Natural killer cell (primary cell): ENCODE measurements around the gene CTRB2. TPM values are rescaled to one million over a fixed set of nuclear protein-coding genes. Genes with fewer than 3 reads are reported as not detected.

ENCODE experiments used
- ATAC-seq, 3 donors: fragments of 150-1000 bp in 2 of 3; fragments of 200-7000 bp in 1 of 3; cut with Tn5 transposase; 1 replicate in 1 of 3; 2 replicates in 2 of 3; pipeline ENCODE4 v1.10.0; 2021; ENCODE audit warnings: mild to moderate bottlenecking in 2 of 3, moderate library complexity in 2 of 3
- DNase-seq, 2 donors: peaks; one replicate each; pipeline versions ENCODE4 v3.0.0 to v3.0.0-alpha.2; 2013 to 2021; ENCODE audit warnings: mixed read lengths in 1 of 2
- H3K27ac ChIP-seq: one replicate; pipeline ENCODE4 v1.5.1; 2013; ENCODE audit warnings: mild to moderate bottlenecking, low read length
- H3K27me3 ChIP-seq: one replicate; pipeline ENCODE4 v1.6.1; 2013; ENCODE audit warnings: low read length; ENCODE audit not compliant: control insufficient read depth, insufficient read depth
- H3K36me3 ChIP-seq: one replicate; pipeline ENCODE4 v1.6.1; 2013; ENCODE audit warnings: low read length; ENCODE audit not compliant: control insufficient read depth, insufficient read depth
- H3K4me1 ChIP-seq: one replicate; pipeline ENCODE4 v1.6.1; 2013; ENCODE audit warnings: low read length; ENCODE audit not compliant: control insufficient read depth, insufficient read depth
- H3K4me3 ChIP-seq: one replicate; pipeline ENCODE4 v1.5.1; 2013; ENCODE audit warnings: low read length
- H3K9me3 ChIP-seq: one replicate; pipeline ENCODE4 v1.6.1; 2013; ENCODE audit warnings: low read length; ENCODE audit not compliant: control insufficient read depth, insufficient read depth
- H3K27ac Mint-ChIP-seq, 2 donors: one replicate each; pipeline ENCODE4 v1.8.0; 2022; ENCODE audit warnings: mild to moderate bottlenecking in 2 of 2, mixed read lengths in 2 of 2, moderate library complexity in 1 of 2
- H3K27me3 Mint-ChIP-seq, 2 donors: one replicate each; pipeline ENCODE4 v1.8.0; 2022; ENCODE audit warnings: low read depth in 2 of 2, mixed read lengths in 2 of 2
- H3K36me3 Mint-ChIP-seq: one replicate; pipeline ENCODE4 v1.8.0; 2022; ENCODE audit warnings: mixed read lengths
- H3K4me1 Mint-ChIP-seq, 2 donors: one replicate each; pipeline ENCODE4 v1.8.0; 2022; ENCODE audit warnings: mixed read lengths in 2 of 2
- H3K4me3 Mint-ChIP-seq: one replicate; pipeline ENCODE4 v1.8.0; 2022; ENCODE audit warnings: mild to moderate bottlenecking, moderate library complexity, mixed read lengths
- H3K9me3 Mint-ChIP-seq, 2 donors: one replicate each; pipeline ENCODE4 v1.8.0; 2022; ENCODE audit warnings: mixed read lengths in 2 of 2
- CTCF ChIP-seq: fragments of 200-600 bp; IDR thresholded peaks from one replicate; pipeline ENCODE4 v1.8.0; 2022; ENCODE audit warnings: antibody characterized with exemption
- WGBS: methylation state at CpG from one replicate; pipeline ENCODE4 v1.1.7; 2013; ENCODE audit warnings: missing lambda C conversion rate; ENCODE audit not compliant: insufficient coverage; 5-methylcytosine and 5-hydroxymethylcytosine counted together
- intact Hi-C: fragments of 100-400 bp; cut with micrococcal nuclease; formaldehyde crosslinking; loops from one replicate; pipeline ENCODE4 v1.14.2; 2022
- total RNA-seq, 4 donors: library from RNA; stranded (reverse); fragments of 120-200 nt in 1 of 4; gene quantifications; one replicate each; pipeline versions ENCODE4 v1.2.3 to v1.2.4, GENCODE V29; 2013 to 2022

The CTRB2 gene
- total RNA-seq, 3 donors from 2014 or later (not counting 1 experiment from before 2014, with no cell fraction given) = not detected

GRCh38 chr16:75239542-75240122 lies 32.7 kb upstream of the CTRB2 start:
- no peak overlapping the region for H3K27ac Mint-ChIP-seq
- 90% methylated on average over 19 of the region's 19 CpGs for WGBS
- DNase-seq (no peak), ATAC-seq (no peak)
- H3K27me3 ChIP-seq = peaks cover 4% of the 10 kb centered on the region
- no peaks in the 10 kb centered on the region for H3K36me3 ChIP-seq
- H3K27ac ChIP-seq = no peak overlapping the region
- H3K36me3 Mint-ChIP-seq = no peaks in the 10 kb centered on the region
- H3K27me3 Mint-ChIP-seq = peaks cover 13 to 19% of the 10 kb centered on the region in 2 donors
- no peaks in the 10 kb centered on the region for H3K9me3 Mint-ChIP-seq
- peaks cover 9% of the 10 kb centered on the region for H3K4me1 ChIP-seq
- TF ChIP-seq CTCF = no peak
- no peak overlapping the region for H3K4me3 Mint-ChIP-seq
- H3K9me3 ChIP-seq = no peaks in the 10 kb centered on the region
- H3K4me3 ChIP-seq = no peak overlapping the region
- intact Hi-C loops = no loop called here
- H3K4me1 Mint-ChIP-seq = peaks cover 0 to 15% of the 10 kb centered on the region in 2 donors

DNA sequence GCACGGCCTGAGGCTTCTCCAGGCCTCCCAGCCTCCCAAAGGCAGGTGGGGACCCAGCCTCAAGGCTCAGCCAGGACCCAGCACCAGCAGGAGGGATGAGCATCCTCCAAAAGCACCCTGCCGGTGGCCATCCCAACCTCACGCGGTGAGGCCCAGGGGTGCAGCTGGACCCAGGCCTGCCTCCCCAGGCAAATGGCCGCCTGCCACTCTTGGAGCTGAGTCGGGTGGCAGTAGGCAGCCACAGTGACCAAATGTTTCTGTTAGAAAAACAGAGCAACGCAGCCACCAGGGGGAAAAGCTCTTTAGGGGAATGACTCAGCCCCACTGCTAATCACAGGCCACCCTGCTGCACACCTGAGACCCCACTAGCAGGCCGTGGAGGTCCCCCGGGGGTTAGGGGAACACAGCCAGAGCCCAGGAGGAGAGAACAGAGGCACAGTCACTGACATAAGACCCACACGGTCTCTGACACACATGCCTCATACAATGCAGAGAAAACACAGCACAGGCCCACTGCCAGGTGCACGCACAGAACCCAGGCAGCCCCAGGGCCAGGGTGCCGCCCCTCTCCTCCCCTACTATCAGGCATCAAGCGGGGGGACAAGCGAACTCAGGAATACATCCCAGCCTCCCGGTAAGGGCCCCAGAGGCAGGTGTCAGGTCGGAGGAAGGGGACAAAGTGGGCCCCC lies 32.0 kb upstream of the CTRB2 start:
- intact Hi-C loops = no loop called here
- Histone ChIP-seq H3K27me3 (peaks cover 8% of the 10 kb centered on the region), H3K4me1 (peaks cover 11% of the 10 kb centered on the region), H3K9me3 (no peaks in the 10 kb centered on the region), H3K27ac (no peak overlapping the region), H3K36me3 (no peaks in the 10 kb centered on the region), H3K4me3 (no peak overlapping the region)
- peaks cover 0 to 14% of the 10 kb centered on the region in 2 donors for H3K4me1 Mint-ChIP-seq
- no peak overlapping the region for H3K27ac Mint-ChIP-seq
- ATAC-seq (no peak), DNase-seq (no peak)
- H3K4me3 Mint-ChIP-seq = no peak overlapping the region
- no peaks in the 10 kb centered on the region for H3K9me3 Mint-ChIP-seq
- no peak for TF ChIP-seq CTCF
- H3K36me3 Mint-ChIP-seq = no peaks in the 10 kb centered on the region
- 84% methylated on average over 16 of the region's 16 CpGs for WGBS
- peaks cover 9 to 19% of the 10 kb centered on the region in 2 donors for H3K27me3 Mint-ChIP-seq

GRCh38 chr16:75238132-75238852 lies 31.3 kb upstream of the CTRB2 start:
- Mint-ChIP-seq H3K4me3 (no peak overlapping the region), H3K27ac (no peak overlapping the region), H3K36me3 (no peaks in the 10 kb centered on the region), H3K27me3 (peaks cover 9 to 21% of the 10 kb centered on the region in 2 donors), H3K9me3 (no peaks in the 10 kb centered on the region), H3K4me1 (peaks cover 0 to 18% of the 10 kb centered on the region in 2 donors)
- DNase-seq (no peak), ATAC-seq (no peak)
- peaks cover 8% of the 10 kb centered on the region for H3K27me3 ChIP-seq
- intact Hi-C loops = no loop called here
- TF ChIP-seq CTCF = no peak
- no peak overlapping the region for H3K27ac ChIP-seq
- 80% methylated on average over 25 of the region's 25 CpGs for WGBS
- H3K9me3 ChIP-seq = no peaks in the 10 kb centered on the region
- H3K4me1 ChIP-seq = peaks cover 15% of the 10 kb centered on the region
- no peaks in the 10 kb centered on the region for H3K36me3 ChIP-seq
- no peak overlapping the region for H3K4me3 ChIP-seq
